HEK293 (cell line): Measurements from ENCODE around the gene SH3PXD2B.

Experiments
- EGR2 ChIP-seq: fragments of 450-650 bp; formaldehyde crosslinking; IDR thresholded peaks from 2 replicates; pipeline ENCODE4 v1.5.1; 2016; ENCODE audit warnings: low read depth, missing biosample characterization, missing genetic modification characterization
- FEZF1 ChIP-seq: fragments of 450-650 bp; formaldehyde crosslinking; IDR thresholded peaks from 2 replicates; pipeline ENCODE4 v1.5.1; 2016; ENCODE audit warnings: missing biosample characterization, missing genetic modification characterization
- GFI1B ChIP-seq: fragments of 450-650 bp; formaldehyde crosslinking; IDR thresholded peaks from 2 replicates; pipeline ENCODE4 v1.5.1; 2016; ENCODE audit warnings: missing biosample characterization, missing genetic modification characterization
- GLIS2 ChIP-seq: fragments of 450-650 bp; formaldehyde crosslinking; IDR thresholded peaks from 2 replicates; pipeline ENCODE4 v1.5.1; 2016; ENCODE audit warnings: missing biosample characterization, missing genetic modification characterization
- HOXA7 ChIP-seq: sonication (generic); formaldehyde crosslinking; IDR thresholded peaks from 2 replicates; pipeline ENCODE4 v1.8.1; 2022; ENCODE audit warnings: missing genetic modification reagents, borderline replicate concordance
- HOXD13 ChIP-seq: sonication (generic); formaldehyde crosslinking; IDR thresholded peaks from 2 replicates; pipeline ENCODE4 v1.8.0; 2022; ENCODE audit warnings: missing genetic modification reagents, borderline replicate concordance
- PBX3 ChIP-seq: sonication (generic); formaldehyde crosslinking; IDR thresholded peaks from 2 replicates; pipeline ENCODE4 v1.8.1; 2022; ENCODE audit warnings: mild to moderate bottlenecking, moderate library complexity, missing genetic modification reagents
- YY1 ChIP-seq: fragments of 450-650 bp; formaldehyde crosslinking; IDR thresholded peaks from 2 replicates; pipeline ENCODE4 v1.5.1; 2018; ENCODE audit warnings: missing biosample characterization, missing genetic modification characterization
- ZFHX2 ChIP-seq: fragments of 450-650 bp; formaldehyde crosslinking; conservative IDR thresholded peaks from 2 replicates; pipeline ENCODE4 v1.5.1; 2016; ENCODE audit warnings: missing biosample characterization, missing genetic modification characterization
- ZNF140 ChIP-seq: fragments of 450-650 bp; formaldehyde crosslinking; IDR thresholded peaks from 2 replicates; pipeline ENCODE4 v1.5.1; 2016; ENCODE audit warnings: missing biosample characterization, missing genetic modification characterization
- ZNF175 ChIP-seq: fragments of 450-650 bp; formaldehyde crosslinking; IDR thresholded peaks from 2 replicates; pipeline ENCODE4 v1.5.1; 2016; ENCODE audit warnings: missing biosample characterization, missing genetic modification characterization
- ZNF26 ChIP-seq: fragments of 450-650 bp; formaldehyde crosslinking; IDR thresholded peaks from 2 replicates; pipeline ENCODE4 v1.5.1; 2016; ENCODE audit warnings: missing biosample characterization, missing genetic modification characterization
- ZNF518A ChIP-seq: fragments of 450-650 bp; formaldehyde crosslinking; conservative IDR thresholded peaks from 2 replicates; pipeline ENCODE4 v1.5.1; 2016; ENCODE audit warnings: low read depth, missing biosample characterization, missing genetic modification characterization
- ZNF529 ChIP-seq: fragments of 450-650 bp; formaldehyde crosslinking; IDR thresholded peaks from 2 replicates; pipeline ENCODE4 v1.5.1; 2017; ENCODE audit warnings: missing genetic modification characterization, missing biosample characterization; ENCODE audit not compliant: insufficient replicate concordance
- ZNF555 ChIP-seq: fragments of 450-650 bp; formaldehyde crosslinking; conservative IDR thresholded peaks from 2 replicates; pipeline ENCODE4 v1.5.1; 2017; ENCODE audit warnings: missing biosample characterization, mild to moderate bottlenecking, missing genetic modification characterization, inconsistent platforms
- ZNF626 ChIP-seq: fragments of 450-650 bp; sonication (Bioruptor Pico); formaldehyde crosslinking; IDR thresholded peaks from 2 replicates; pipeline ENCODE4 v1.5.1; 2018; ENCODE audit warnings: missing biosample characterization, missing genetic modification characterization, inconsistent platforms
- ZNF629 ChIP-seq: fragments of 450-650 bp; formaldehyde crosslinking; IDR thresholded peaks from 2 replicates; pipeline ENCODE4 v1.5.1; 2017; ENCODE audit warnings: missing biosample characterization, missing genetic modification characterization
- ZNF654 ChIP-seq: fragments of 450-650 bp; formaldehyde crosslinking; IDR thresholded peaks from 2 replicates; pipeline ENCODE4 v1.5.1; 2016; ENCODE audit warnings: low read depth, missing biosample characterization, missing genetic modification characterization
- ZXDB ChIP-seq: fragments of 450-650 bp; formaldehyde crosslinking; IDR thresholded peaks from 2 replicates; pipeline ENCODE4 v1.5.1; 2016; ENCODE audit warnings: missing biosample characterization, missing genetic modification characterization
- TF ChIP-seq, protein P1 (sequence below): fragments of 450-650 bp; formaldehyde crosslinking; IDR thresholded peaks from 2 replicates; pipeline ENCODE4 v1.5.1; 2016; ENCODE audit warnings: missing biosample characterization, missing genetic modification characterization, borderline replicate concordance
- TF ChIP-seq, protein P2 (sequence below): fragments of 450-650 bp; formaldehyde crosslinking; IDR thresholded peaks from 2 replicates; pipeline ENCODE4 v1.5.1; 2017; ENCODE audit warnings: missing biosample characterization, missing genetic modification characterization
- TF ChIP-seq, protein P3 (sequence below): fragments of 450-650 bp; formaldehyde crosslinking; conservative IDR thresholded peaks from 2 replicates; pipeline ENCODE4 v1.5.1; 2016; ENCODE audit warnings: low read depth, missing biosample characterization, missing genetic modification characterization

SH3PXD2B gene

GRCh38 chr5:172283020-172283861, 171.1 kb downstream of the SH3PXD2B start, which contains the start of gene UBTD2 (continued):
- no peak for TF ChIP-seq PBX3 (CRISPR knock-in tag)
- no peak for TF ChIP-seq ZNF555 (tag by site-specific recombination)
- no peak for TF ChIP-seq ZNF518A (tag by site-specific recombination)
- TF ChIP-seq ZNF629 (tag by site-specific recombination): peak; percentile 79
- TF ChIP-seq ZFHX2 (tag by site-specific recombination): peak; percentile 75
- no peak for TF ChIP-seq ZNF26
- TF ChIP-seq HOXA7 (CRISPR knock-in tag): no peak
- TF ChIP-seq ZNF654 (tag by site-specific recombination): no peak
- peak; percentile 23; the same call in 1 of the 2 replicates for TF ChIP-seq YY1 (tag by site-specific recombination)
- no peak for TF ChIP-seq ZNF140
- no peak for TF ChIP-seq ZNF626
- TF ChIP-seq, protein P1, sequence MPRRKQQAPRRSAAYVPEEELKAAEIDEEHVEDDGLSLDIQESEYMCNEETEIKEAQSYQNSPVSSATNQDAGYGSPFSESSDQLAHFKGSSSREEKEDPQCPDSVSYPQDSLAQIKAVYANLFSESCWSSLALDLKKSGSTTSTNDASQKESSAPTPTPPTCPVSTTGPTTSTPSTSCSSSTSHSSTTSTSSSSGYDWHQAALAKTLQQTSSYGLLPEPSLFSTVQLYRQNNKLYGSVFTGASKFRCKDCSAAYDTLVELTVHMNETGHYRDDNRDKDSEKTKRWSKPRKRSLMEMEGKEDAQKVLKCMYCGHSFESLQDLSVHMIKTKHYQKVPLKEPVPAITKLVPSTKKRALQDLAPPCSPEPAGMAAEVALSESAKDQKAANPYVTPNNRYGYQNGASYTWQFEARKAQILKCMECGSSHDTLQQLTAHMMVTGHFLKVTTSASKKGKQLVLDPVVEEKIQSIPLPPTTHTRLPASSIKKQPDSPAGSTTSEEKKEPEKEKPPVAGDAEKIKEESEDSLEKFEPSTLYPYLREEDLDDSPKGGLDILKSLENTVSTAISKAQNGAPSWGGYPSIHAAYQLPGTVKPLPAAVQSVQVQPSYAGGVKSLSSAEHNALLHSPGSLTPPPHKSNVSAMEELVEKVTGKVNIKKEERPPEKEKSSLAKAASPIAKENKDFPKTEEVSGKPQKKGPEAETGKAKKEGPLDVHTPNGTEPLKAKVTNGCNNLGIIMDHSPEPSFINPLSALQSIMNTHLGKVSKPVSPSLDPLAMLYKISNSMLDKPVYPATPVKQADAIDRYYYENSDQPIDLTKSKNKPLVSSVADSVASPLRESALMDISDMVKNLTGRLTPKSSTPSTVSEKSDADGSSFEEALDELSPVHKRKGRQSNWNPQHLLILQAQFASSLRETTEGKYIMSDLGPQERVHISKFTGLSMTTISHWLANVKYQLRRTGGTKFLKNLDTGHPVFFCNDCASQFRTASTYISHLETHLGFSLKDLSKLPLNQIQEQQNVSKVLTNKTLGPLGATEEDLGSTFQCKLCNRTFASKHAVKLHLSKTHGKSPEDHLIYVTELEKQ (tag by site-specific recombination): no peak
- TF ChIP-seq ZNF529 (tag by site-specific recombination): no peak
- peak; percentile 95 for TF ChIP-seq GLIS2 (tag by site-specific recombination)
- 0 out of 2 replicates have a peak, but pooled peaks have one; percentile 31 for TF ChIP-seq EGR2 (tag by site-specific recombination)
- TF ChIP-seq HOXD13 (CRISPR knock-in tag): no peak
- TF ChIP-seq GFI1B: no peak
- TF ChIP-seq, protein P2, sequence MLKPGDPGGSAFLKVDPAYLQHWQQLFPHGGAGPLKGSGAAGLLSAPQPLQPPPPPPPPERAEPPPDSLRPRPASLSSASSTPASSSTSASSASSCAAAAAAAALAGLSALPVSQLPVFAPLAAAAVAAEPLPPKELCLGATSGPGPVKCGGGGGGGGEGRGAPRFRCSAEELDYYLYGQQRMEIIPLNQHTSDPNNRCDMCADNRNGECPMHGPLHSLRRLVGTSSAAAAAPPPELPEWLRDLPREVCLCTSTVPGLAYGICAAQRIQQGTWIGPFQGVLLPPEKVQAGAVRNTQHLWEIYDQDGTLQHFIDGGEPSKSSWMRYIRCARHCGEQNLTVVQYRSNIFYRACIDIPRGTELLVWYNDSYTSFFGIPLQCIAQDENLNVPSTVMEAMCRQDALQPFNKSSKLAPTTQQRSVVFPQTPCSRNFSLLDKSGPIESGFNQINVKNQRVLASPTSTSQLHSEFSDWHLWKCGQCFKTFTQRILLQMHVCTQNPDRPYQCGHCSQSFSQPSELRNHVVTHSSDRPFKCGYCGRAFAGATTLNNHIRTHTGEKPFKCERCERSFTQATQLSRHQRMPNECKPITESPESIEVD (tag by site-specific recombination): no peak
- TF ChIP-seq, protein P3, sequence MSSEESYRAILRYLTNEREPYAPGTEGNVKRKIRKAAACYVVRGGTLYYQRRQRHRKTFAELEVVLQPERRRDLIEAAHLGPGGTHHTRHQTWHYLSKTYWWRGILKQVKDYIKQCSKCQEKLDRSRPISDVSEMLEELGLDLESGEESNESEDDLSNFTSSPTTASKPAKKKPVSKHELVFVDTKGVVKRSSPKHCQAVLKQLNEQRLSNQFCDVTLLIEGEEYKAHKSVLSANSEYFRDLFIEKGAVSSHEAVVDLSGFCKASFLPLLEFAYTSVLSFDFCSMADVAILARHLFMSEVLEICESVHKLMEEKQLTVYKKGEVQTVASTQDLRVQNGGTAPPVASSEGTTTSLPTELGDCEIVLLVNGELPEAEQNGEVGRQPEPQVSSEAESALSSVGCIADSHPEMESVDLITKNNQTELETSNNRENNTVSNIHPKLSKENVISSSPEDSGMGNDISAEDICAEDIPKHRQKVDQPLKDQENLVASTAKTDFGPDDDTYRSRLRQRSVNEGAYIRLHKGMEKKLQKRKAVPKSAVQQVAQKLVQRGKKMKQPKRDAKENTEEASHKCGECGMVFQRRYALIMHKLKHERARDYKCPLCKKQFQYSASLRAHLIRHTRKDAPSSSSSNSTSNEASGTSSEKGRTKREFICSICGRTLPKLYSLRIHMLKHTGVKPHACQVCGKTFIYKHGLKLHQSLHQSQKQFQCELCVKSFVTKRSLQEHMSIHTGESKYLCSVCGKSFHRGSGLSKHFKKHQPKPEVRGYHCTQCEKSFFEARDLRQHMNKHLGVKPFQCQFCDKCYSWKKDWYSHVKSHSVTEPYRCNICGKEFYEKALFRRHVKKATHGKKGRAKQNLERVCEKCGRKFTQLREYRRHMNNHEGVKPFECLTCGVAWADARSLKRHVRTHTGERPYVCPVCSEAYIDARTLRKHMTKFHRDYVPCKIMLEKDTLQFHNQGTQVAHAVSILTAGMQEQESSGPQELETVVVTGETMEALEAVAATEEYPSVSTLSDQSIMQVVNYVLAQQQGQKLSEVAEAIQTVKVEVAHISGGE (tag by site-specific recombination): peak; percentile 48; the same call in 1 of the 2 replicates
- no peak for TF ChIP-seq FEZF1 (tag by site-specific recombination)
- TF ChIP-seq ZXDB (tag by site-specific recombination): peak; percentile 67; the same call in 1 of the 2 replicates
- TF ChIP-seq ZNF175 (tag by site-specific recombination): no peak
